PC-3 (cell line): ENCODE results near the gene TM9SF1.

ENCODE experiments used
- EZH2 ChIP-seq: fragments of 300-600 bp; sonication (generic); IDR thresholded peaks from one replicate; pipeline ENCODE4 v1.6.1; 2017; ENCODE audit warnings: antibody characterized with exemption, mild to moderate bottlenecking, low read length; ENCODE audit not compliant: unreplicated experiment
- EZH2phosphoT487 ChIP-seq: fragments of 300-600 bp; sonication (generic); IDR thresholded peaks from 2 replicates; pipeline ENCODE4 v1.6.1; 2018; ENCODE audit warnings: mild to moderate bottlenecking, antibody characterized with exemption, low read length, borderline replicate concordance
- TF ChIP-seq, protein P1 (sequence below): fragments of 300-600 bp; sonication (generic); conservative IDR thresholded peaks from 2 replicates; pipeline ENCODE4 v1.5.1; 2017; ENCODE audit warnings: antibody characterized with exemption, low read depth, mild to moderate bottlenecking, low read length

DNA sequence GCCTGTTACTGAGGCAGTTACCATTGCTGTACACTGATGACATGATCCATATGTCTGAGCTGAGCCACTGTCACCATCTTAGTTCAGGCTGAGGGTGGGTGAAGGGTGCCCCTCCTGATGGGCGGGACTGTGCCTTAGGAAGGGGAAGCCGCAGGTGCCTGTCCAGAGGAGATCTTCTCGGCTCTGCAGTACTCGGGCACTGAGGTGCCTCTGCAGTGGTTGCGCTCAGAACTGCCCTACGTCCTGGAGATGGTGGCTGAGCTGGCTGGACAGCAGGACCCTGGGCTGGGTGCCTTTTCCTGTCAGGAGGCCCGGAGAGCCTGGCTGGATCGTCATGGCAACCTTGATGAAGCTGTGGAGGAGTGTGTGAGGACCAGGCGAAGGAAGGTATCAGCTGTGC, 44.2 kb downstream of the TM9SF1 start:
- TF ChIP-seq, protein P1, sequence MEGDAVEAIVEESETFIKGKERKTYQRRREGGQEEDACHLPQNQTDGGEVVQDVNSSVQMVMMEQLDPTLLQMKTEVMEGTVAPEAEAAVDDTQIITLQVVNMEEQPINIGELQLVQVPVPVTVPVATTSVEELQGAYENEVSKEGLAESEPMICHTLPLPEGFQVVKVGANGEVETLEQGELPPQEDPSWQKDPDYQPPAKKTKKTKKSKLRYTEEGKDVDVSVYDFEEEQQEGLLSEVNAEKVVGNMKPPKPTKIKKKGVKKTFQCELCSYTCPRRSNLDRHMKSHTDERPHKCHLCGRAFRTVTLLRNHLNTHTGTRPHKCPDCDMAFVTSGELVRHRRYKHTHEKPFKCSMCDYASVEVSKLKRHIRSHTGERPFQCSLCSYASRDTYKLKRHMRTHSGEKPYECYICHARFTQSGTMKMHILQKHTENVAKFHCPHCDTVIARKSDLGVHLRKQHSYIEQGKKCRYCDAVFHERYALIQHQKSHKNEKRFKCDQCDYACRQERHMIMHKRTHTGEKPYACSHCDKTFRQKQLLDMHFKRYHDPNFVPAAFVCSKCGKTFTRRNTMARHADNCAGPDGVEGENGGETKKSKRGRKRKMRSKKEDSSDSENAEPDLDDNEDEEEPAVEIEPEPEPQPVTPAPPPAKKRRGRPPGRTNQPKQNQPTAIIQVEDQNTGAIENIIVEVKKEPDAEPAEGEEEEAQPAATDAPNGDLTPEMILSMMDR, result no peak
- TF ChIP-seq EZH2phosphoT487 (no peak), EZH2 (no peak)
